Superior temporal gyrus (tissue), 1 donor: ENCODE results near the gene PARP12.

Experiments used
- DNase-seq: peaks from one replicate; pipeline ENCODE4 v3.0.0-alpha.2; 2016; ENCODE audit errors: extremely low spot score

Gene PARP12

DNA sequence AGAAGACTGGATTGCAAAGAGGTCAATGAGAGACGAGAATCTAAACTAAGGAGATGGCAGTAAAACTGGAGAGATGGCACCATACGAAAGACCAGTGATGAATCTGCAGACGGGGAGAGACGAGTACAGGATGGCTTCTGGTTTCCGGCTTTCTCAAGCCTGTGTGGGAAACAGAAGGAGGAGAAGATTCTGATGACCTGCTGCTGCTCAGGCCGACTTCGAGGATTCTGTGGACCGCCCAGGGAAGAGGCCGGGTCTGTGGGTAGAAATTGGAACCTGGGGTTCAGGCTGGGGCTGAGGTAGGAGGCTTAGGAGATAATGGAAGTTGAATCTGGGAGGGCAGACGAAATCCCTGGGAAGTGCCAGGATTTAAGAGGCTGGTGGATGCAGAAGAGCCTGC, 48.6 kb downstream of the PARP12 start:
- DNase-seq: no peak

DNA sequence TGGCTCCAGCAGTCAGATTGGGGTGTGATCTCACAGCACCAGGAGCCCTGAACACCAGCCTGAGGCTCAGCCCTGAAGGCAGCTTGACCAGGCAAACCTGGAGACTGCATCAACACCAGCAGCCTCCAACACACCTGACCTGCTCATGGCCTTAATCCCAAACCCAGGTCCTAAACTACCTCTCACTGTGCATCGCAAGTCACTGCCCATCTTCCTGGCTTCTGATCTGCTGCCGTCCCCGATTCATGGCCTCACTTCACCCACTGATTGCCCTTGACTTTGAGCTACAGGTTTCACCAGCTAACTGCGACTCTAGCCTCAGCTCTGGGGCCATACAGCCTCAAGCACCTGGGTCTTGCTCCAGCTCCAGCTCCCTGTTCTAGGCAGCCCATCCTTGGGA, 49.1 kb downstream of the PARP12 start:
- DNase-seq: no peak

- DNase-seq: no peak
Measured at GRCh38 chr7:140010194-140010895, 52.4 kb downstream of the PARP12 start.

DNA sequence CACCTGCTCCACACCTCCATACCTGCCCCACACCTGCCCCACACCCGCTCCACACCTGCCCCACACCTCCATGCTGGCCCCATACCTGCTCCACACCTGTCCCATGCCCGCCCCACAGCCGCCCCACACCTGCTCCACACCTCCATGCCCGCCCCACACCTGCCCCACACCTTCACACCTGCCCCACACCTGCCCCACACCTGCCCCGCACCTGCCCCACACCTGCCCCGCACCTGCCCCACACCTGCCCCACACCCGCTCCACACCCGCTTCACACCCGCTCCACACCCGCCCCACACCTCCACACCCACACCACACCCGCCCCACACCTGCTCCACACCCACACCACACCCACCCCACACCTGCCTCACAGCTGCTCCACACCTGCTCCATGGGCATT, 53.0 kb downstream of the PARP12 start:
- no peak for DNase-seq

GRCh38 chr7:140008755-140009610, 53.8 kb downstream of the PARP12 start:
- no peak for DNase-seq

DNA sequence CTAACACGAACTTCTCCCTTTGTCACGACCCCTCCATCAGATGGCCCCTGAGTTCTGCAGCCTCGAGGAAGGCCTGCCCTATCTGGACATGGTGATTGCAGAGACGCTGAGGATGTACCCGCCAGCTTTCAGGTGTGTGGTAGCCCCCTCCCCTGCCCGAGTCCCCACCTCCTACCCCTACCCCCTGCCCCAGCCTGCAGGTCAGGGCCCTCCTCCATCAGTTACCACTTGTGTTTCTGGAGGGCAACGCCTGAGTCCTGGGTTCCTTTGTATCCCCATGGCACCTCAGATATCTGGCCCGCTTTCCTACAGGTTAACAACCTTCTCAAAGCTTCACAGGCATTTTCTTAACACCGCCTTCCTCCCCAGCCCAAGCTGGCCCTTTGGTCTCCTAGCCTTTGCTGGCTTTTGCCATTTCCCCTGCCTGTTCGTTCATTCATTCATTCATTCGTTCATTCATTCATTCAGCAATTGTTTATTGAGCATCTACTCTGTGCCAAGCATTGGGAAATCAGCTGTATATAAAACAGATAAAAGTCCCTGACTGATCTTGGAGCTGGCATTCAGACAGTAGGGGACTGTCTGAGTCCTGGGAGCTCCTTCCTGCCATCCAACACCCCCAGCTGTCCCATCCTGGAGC, 55.6 kb downstream of the PARP12 start:
- DNase-seq: no peak

DNA sequence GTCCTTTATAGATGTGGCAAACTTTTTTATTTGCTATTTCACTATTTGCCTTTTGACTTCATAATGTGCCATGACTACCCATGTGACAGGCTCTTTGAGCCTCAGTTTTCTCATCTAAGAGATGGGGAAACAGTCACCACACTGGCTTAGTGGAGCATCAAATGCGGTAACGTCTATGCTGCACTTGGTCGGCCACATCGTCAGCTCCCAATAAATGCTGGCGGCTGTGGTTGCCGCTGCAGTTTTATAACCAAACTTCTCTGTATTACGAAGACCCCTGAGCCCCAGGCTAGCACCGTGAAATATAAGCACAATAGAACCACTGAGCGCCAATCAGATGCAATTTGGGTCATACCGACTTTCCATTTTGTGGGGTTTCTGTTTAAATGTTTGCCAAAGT, 56.2 kb downstream of the PARP12 start:
- DNase-seq: no peak

DNA sequence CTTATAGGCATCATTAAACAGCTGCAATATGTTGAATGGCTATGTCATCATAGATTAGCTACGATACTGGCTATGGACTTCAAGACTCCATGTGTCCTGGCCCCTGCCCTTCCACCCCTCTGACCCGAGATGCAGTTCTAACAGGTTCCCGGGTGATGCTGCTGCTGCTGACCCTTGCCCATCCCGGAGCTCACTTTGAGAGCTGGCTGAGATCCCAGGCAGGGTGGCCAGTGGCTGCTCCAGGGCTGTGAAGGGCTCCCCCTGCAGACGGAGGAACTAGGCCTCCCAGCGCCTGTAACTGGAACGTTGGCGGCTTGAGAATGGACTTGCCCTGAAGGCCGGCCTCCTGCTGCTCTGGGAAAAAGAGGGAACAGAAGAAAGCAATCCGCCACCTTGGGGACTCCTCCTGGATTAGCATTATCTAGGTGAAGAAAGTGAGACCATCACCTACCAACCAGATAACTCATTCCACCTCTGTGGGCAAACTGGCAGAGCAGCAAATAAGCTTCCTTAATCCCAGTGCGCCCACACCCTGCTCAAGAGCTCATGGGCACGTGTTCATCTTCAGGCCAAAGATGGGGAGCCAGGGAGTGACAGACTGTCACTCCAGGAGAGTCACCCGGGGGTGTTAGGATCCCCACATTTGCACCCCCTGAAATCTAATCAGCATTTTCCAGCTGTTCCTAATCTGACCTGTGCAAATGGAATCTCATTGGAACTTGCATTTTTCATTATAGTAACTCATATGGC, 56.8 kb downstream of the PARP12 start:
- DNase-seq: no peak

GRCh38 chr7:140005341-140005740, 57.4 kb downstream of the PARP12 start:
- DNase-seq: no peak

DNA sequence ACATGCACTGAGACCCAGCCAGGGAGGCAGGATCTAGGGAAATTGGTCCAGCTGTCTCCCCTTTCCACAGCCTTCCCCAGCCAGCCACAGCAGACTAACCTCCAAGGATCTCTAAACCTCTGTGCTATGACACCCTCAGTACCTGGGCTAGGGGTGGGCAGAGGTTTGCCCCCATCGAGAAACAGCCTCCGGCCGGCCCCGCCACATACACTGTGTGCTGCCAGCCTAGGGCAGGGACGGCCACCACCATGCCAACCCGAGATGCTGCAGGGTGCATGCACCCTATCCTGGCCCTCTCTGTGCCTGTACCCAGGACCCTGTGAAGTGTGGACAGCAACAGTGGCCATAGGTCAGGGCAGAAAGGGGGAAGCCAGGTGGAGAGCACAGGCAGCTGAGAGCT, 58.1 kb downstream of the PARP12 start:
- DNase-seq: no peak

DNA sequence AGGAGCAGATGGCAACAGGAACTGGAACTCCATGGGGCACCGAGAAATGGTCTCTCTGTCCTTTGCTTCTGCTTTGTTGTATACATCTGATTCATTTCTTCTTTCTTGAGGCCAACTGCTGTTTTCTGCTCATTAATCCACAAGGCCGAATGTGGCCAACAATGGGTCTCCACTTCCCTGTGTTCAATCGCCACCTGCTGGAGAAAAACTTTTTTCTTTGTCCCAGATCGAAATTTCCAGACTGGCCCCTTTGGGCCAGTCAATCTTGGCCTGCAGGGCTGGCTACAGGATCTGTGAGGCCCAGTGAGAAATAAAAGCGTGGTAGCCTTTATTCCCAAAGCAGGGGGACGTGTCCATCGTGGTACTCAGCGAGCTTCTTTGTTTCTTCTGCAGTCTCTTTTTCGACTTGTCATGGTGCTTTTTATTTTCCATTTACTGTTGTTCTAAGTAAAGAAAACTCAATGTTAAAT, 58.8 kb downstream of the PARP12 start:
- DNase-seq: peak; percentile 51

DNA sequence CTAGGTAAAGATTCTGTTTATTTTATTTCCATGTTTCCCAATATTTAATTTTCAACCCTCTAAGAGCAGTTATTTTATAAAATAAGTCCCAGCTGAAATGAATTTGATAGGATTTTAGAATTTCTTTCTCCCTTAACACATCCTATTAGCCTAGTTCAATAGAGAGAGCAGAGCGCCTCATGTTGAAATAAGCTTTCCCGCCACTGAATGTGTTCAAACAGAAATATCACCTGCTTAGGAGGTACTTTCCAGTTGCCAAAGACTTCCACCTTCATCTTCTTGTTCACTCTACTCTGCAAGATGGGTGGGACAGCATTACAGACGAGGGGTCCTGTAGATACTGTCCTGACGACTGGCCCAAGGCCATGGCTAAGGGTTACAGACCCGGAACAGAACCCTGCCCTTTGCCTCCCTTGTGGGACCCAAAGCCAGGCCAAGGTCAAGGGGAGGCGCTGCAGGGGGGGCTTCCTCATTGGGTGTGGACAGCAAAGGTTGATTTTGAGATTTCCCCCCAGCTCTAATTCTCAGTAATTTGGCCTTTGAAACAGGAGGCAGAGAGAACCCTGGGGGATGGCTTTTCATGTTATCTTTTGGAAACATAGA, 62.0 kb downstream of the PARP12 start:
- no peak for DNase-seq

DNA sequence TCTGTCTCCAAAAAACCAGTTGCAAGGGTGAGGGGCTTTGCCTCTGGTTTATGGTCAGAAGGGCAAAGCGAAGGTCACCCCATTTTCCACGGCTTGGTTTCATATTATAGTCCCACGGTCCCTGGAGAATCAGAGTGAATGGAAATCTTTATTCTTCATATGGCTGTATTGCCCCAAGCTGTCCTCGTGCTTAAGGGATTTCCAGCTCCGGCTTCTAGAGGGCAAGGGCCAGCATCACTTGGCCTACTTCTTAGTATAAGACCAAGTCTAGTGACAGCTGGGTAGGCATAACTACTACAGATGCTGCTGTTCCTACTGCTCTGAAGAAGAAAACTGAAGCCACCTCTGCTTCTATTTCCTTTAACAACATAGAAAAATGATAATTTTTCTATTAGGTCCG, 63.2 kb downstream of the PARP12 start:
- no peak for DNase-seq

- no peak for DNase-seq
Measured at GRCh38 chr7:139998572-139998971, 64.2 kb downstream of the PARP12 start.

- DNase-seq: peak; percentile 90
Measured at GRCh38 chr7:139995017-139995915, 67.5 kb downstream of the PARP12 start.

DNA sequence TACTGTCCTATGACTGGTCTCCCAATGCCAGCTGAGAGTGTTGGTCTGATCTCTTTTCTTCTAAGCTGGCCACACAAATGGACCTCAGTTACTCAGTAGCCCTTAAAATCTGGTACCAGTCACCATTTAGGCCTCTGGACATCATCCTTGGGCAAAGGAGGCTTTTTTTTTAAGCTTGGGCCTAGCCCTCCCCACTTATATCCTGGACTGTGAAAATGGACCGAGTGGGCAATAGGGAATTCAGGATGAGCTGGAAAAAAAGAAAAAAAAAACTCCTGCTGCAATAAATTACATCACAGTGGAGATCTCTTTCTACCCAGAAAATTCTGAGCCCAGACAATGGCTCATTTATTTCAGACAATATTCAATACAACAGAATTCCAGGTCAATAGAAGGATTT, 68.4 kb downstream of the PARP12 start:
- peak; percentile 66 for DNase-seq

- no peak for DNase-seq
Measured at GRCh38 chr7:139993592-139993991, 69.2 kb downstream of the PARP12 start.

DNA sequence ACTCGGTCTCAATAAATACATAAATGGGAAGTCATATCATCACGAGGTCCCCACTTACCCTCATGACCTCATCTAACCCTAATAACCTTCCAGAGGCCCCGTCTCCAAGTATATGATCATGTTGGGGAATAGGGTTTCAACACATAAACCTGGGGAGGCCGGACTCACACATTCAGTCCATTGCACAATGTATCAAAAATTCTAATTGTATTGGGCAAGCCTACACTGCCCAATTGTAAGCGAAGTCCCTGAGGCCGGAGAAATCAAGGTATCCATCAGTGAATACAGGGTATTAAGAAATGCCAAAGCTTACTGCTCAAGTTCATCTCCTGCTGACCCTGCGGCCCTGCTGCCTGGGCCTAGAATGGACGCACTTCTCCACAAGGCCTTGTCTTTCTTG, 69.6 kb downstream of the PARP12 start:
- no peak for DNase-seq

DNA sequence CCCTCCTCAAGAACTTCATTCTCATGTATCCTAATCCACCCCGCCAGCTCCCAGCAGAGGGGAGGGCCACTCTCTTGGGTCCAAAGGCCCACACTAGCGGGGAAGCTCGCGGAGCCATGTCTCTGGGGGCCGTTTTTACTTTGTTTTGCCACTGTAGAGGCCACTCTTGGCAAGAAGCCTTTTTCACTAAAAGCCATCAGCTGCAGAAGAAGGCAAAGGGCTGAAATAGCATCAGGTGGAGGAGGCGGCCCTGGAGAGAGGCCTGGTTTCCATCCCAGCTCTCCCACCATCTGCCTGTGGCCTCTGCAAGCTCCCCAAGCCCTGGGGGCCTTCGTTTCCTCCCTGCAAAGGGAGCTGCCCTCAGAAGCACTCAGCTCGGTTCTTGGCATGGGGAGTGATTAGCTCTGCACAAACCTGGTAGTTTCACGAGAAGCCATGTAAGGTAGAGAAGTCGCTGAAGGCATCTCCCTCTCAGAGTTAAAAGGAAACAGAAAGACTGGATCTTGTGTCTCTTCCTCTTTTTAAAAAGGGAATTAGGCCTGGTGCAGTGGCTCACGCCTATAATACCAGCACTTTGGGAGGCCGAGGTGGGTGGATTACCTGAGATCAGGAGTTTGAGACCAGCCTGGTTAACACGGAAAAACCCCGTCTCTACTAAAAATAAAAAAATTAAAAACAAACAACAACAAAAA, 70.3 kb downstream of the PARP12 start:
- DNase-seq: no peak

DNA sequence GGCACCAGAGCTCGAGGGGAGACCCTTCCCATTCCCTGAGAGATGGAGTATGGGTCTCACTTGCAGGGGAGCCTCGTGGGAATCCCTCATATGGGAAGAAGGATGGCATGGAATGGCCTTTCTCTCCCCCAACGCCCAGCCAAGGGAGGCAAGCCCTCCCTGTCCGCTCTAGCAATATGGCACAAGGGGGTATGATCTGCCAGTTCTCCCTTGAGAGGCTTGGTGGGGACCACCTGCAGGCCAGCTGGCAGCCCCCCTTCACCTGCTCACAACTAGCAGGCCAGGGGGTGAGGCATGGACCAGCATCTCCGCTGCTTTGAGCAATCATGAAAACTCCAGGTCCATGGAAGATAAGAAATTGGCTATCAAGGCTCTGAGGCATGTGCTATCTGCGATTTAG, 70.8 kb downstream of the PARP12 start:
- no peak for DNase-seq
